Stimulated activated CD8-positive, alpha-beta memory T cell treated with anti-CD3 and anti-CD28 coated beads, Interleukin-15, amount 100 ng/mL, for 1 hour (primary cell): ENCODE data around the gene PKN2.

Source experiments
- DNase-seq: peaks from one replicate; pipeline ENCODE4 v3.0.0-alpha.2; 2020; ENCODE audit warnings: low read depth

The PKN2 gene

DNA sequence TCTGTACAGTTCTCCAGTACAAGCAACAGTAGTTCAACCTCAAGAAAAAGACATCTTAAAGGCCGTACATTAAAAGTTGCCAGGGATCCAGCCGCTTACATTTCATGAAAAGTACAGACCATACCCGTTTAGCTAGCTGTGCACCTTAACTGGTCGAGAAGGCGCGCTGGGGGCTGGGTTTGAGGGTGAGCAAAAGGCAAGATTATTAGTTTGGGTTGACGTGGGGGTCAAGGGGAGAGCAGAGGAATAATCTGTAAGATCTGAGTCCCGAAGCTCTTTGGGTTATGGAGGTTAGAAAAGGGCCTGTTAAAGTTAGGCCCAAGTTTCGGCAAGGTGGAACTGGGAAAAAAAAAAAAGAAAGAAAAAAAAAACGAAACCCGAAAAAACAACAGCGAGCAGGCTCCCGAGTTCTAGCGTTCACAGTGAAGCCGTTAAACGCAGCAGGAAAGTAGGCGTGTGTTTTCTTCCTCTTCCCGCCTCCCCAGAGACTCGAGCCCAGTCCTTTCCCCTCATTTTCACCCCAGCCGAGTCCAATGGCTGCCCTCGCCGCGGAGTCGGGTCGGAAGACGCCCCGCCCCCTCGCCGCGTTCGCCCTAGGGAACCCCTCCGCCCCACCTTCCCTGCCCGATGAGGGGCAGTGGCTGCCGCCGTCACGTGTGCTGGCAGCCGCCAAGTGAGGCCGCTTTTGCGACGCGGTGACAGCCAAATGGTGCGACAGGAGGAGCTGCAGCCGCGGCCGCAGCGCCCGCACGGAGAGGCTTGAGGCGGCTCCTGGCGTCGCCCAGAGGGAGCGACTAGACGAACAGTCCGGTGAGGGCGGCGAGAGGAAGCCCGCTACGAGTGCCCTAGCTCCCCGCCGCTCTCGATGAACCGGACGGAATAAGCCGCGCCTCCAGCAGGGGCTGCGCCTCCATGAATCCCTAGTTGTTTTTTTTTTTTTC is at the start of gene PKN2:
PKN2 (plus strand) TSS at position 733 of the 941 bp plus-strand sequence. CDS start 308 bp downstream, outside the sequence.
- DNase-seq = peak; percentile 91

DNA sequence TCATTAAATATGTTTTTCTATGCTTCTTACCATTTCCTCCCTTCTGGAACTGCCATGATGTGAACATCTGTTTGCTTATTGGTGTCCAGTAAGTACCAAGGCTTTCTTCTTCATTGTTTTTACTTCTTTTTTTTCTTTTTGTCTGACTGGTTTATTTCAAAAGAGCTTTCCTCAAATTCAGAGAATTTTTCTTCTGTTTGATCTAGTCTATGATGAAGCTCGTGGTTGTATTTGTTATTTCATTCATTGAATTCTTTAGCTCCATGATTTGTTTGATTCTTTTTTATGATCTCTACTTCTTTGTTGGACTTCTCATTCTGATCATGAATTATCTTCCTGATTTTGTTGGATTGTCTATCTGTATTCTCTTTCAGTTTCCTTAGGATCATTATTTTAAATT is 49.5 kb upstream of the PKN2 start:
- no peak for DNase-seq

DNA sequence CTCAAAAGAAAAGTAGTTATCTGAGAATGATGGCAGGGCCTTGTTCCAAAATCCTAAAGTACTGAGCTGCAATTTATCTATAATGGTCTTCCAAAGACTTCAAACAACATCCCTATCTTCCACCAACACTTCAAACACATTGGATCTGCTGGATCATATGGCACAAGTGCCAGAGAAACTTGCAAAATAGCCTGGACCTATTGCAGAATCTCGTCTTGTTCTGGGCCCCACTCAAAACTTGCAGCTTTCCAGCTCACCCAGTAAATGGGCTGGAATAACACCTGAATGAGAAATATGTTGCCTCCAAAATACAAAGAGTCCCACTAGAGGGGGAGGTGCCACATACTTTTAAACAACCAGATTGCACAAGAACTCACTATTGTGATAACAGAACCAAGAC is 44.0 kb upstream of the PKN2 start:
- no peak for DNase-seq

DNA sequence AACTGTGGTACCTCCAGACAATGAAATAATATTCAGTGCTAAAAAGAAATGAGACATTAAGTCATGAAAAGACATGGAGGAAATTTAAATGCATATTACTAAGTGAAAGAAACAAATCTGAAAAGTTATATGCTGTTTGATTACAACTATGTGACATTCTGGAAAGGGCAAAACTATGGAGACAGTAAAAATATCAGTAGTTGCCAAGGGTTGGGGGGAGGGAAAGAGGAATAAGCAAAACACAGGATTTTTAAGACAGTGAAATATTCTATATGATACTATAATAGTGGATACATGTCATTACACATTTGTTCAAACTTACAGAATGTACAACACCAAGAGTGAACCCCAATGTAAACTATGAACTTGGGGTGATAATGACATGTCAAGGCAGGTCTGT is 38.2 kb upstream of the PKN2 start:
- DNase-seq = no peak

DNA sequence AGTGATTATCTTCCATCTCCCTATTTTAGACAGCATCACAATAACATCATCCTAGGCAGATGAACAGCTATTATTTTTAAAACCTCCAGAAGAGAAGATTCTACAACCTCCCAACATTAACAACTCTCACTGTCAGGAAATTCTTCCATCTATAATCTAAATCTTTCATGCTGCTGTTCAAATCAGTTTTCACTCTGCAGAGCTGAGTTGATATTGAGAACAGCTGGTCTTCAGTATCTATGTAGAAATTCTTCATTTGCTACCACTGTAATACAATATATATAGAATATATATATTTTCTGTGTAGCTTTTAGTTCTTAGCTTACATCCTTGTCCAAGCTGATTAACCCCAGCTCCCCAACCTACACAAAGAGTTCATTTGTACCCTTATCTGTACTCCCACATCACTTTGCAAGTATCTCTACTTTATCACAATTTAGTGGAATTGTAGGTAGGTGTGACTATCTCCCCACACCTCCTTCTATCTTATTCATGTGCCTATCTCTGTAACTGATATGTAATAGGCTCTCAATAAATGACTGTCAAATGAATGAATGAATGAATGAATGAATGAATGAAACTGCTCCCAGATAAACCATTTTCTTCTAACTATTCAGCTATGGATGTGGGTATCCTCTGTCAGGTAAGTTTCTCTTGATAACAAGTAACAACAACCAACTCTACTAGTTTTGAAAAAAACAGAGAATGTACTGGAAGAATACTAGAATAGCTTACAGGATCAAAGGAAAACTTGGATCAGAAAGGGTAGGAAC is 37.4 kb upstream of the PKN2 start:
- no peak for DNase-seq

DNA sequence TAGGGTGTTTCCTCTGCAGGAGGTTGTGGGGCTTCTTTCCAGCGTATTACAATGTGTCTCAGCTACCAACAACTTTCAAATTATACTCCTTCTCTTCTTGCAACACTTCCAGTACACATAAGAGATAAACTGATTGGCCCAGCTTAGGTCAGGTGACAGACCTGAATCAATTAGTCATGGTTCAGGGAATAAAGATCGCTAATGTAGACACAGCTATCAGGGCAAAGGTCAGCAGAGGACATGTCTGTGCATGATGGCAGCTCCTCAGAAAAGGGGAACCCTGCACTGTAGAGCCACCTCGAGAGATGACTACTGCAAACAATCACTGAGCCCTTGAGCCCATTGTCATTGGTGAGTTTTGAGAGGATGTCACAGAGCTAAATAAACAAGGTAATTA is 36.8 kb upstream of the PKN2 start:
- no peak for DNase-seq

DNA sequence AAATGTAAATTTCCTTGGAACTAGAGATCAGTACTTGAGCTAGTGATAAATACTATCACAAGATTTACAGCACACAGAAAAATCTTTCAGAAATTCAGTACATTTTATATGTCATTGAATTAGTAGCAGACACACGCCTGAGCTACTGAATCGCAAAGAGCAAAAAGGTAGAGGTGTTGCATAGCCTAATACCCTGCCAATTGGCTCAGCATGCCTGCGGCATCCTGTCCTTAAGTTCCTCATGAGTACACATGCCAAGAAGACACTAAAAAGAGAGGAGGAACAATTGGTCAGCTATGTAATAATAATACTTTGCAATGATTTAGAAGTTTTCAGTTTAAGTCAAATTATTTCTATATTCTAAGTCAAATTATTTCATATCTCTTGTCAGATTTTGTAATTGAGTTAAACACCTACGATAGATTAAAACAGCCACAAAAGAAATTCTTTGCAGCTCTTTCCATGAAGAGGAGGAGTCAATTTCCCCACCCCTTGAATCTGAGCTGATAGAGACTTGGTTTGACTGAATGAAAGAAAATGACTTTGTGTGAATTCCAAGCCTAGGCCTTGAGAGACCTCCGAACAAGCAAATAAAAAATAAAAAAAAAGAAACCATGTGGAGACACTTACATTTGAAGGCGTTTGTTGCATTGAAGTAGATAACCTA is 36.2 kb upstream of the PKN2 start:
- DNase-seq = no peak

DNA sequence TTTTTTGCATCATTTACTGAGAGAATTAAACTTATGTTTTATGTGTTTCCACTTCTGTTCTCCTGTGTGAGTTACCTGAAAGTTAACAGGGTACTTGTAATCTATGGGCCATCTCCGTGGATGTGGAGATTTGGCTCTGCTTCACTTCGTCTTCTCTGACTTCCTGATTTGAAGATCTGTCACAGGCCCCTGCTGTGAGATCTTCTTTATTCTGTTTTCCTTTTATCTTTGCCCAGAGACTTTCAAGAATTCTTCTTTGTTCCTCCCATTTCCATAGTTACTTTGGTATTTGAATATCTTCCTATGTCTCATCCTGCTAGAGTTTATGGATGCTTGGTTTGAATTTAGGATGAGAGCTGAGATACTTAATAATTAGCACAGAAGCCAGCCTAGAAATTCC is 35.4 kb upstream of the PKN2 start:
- DNase-seq = no peak

DNA sequence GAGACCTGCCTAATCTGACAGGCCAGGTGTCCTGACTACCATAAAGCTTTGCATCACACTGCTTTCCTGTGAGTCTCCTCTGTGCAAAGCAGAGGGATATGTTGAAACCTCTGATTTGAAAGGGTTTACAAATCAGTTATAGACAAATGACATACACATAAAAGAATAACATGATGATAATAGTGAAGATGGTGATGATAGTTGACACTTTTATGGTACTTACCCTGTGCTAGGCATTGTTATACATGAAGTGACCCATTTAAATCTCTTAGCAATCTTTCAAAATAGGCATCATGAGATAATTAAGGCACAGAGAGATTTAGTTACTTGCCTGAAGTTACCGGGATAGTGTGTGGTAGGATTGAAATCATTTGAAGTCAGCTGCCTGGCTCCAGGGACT is 34.1 kb upstream of the PKN2 start:
- no peak for DNase-seq

DNA sequence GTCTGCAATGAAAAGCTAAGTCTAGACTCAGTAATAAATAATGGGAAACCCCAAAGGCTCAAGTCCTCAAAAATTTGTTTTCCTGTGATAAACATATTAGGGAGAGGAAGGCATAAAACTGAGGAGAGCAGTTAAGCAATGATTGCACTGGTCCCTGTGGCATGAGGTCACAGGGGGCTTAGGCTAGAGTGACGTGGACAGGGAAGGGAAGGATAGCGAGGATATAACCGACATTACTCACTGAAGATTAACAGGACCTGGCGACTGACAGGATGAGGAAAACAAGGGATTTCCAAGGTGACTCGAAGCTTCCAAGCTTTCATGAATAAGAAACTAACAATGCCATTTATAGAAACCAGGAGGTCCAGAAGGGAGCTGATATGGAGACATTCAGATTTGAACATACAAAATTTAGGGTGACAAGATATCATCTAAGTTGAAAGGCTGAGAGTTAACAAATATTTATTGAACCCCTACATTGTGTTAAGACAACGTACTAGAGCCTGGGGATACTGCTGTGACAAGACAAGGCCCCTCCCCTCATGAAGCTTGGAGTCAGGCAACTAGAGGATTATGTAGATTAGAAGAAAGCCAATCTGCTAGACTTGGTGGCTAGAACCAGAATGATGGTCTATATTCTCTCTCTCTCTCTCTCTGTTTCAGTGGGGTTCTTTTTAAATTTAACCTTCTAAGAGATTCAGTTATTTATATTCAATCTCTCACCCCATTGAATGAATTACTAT is 33.2 kb upstream of the PKN2 start:
- DNase-seq = no peak

DNA sequence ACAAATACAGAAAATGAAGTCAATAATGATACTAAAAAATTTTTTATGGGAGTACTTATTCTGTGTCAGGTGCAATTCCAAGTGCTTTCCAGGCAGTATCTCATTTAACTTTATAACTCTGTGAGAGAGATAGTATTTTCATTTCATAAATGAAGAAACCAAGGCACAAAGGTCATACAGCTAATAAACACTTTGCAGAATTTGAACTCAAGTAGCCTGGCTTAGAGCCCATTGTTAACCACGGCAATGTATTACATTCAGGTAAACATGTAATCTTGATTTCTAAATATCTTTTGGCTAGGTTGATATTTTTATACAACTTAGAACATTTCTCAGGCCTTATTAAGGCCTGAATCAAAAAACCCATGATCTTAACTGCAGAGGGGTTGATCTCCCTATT is 28.9 kb upstream of the PKN2 start:
- no peak for DNase-seq

DNA sequence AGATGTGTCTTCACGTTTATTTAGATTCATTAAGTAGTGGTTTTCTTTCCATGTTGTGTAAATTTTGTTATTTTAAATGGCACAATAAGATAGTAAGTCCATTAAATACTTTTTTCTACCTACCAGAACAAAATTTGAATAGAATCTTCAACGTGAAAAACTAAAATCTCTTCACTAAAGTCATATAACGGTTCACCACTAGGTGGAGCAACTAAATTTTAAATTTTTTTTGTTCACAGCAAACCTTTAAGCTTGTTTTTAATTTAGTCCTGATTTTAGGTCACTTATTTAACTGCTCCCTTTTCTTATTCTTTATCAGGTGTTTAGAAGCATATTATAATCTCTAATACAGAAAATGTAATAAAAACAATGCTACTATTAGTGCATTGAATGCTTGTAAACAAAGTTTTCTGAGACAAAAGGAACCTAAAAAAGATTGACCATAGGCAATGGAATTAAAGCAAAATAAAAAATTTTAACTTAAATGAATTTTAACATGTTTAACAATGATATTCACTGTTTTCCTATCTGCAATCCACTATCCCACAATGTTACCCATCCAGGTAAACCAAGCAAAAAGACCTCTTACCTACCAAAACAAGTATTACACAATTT is 28.3 kb upstream of the PKN2 start:
- DNase-seq = no peak

DNA sequence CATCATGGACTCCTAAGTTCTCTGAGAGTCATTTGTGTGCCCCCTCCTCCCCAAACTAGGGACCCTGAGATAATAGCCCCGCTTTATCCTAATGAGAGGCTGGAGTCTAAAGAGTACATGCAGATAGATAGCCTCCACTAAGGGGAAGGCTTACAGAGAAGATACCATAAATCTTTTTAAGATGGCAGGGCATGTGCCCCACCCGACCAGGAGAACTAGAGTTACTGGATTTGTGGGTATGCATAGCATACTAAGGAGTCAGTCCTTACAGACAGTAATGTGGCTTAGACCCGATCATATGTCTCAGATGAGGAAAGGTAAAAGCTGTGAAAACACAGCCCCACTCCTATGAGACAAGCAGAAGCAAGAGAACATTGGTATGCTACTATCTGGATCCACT is 25.7 kb upstream of the PKN2 start:
- no peak for DNase-seq

DNA sequence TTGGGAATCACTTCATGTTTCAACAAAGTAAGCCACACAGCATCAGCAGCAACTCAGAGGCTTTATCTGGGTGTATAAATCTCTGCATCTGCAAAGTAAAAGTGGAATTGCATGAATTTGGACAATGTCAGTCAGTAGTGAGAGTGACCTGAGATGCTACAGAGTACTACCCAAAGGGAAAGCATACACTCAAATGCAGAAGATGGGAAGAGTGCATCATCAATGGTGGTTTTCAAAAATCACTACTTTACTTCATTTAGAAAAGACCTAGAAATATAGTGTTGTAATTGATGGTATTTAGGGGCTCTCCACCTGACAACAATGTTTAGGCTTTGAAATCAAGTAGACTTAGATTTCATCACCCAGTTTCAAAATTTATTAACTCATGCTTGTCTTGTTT is 24.5 kb upstream of the PKN2 start:
- no peak for DNase-seq

DNA sequence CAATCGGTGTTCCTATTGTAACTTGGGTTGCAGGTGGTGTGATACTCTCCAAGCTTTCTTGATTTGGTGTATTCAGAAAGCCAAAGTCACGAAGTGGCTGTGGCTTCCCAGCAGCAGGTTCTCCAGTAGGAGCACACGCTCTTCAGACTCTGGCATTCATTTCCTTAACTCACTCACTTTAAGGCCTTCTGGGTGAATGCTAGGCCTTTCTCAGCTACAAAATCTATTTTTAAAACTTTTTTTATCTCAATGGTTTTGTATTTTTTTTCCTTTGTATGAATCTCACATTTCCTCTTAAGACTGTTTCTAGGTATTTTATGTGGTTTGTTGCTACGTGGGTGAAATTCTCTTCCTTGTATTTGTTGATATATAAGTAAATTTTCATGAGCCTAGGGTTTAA is 22.9 kb upstream of the PKN2 start:
- DNase-seq = no peak

DNA sequence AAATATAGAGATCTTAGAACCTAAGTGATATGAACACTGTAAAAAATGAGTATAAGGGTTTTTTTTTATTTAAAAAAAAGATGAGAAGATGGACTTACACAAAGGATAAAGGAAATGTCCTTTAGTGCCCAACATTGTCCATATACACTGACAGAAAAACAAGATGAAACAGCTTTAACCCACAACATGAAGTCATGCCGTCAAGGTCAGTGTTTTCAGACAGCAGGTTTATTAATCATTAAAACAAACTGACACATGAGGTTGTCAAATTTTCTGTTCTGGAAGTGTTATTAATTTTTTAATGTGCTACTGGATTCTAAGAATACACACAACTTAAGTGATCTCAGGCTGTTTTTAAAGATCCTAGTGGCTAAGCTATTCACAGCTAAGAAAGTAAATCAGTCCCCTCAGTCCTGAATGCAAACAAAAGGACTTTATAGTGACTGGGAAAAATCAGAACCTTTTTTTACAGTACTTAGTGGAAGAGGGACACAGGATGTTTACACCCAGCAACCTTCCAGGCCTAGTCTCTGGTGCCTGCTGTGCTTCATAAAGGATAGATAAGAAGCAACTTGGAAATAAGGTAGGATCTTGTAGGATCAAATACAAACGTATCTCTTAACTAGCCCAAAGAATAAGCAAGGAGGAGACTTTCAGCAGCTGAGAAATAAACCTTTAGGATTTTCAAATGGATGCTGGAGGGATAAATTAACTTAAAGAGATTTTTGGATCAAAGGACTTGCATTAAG is 21.9 kb upstream of the PKN2 start:
- DNase-seq = no peak

DNA sequence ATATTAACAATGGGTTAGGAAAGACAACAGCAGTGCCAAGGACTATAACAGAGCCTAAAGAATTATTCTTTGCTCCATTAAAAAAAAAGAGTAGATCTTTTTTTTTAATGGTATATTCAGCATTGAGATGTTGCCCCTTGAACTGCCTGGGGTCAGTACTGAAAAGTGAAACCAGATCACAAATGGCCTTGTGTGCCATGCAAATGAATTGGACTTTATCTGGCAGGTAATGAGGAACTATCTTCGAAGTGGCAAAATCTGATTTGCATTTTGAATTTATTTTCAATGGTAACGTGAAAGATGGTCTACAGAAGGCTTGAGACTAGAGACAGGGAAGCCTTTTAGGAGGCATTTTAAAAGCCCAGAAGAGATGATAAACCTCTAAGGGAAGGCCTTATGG is 21.4 kb upstream of the PKN2 start:
- DNase-seq = no peak

DNA sequence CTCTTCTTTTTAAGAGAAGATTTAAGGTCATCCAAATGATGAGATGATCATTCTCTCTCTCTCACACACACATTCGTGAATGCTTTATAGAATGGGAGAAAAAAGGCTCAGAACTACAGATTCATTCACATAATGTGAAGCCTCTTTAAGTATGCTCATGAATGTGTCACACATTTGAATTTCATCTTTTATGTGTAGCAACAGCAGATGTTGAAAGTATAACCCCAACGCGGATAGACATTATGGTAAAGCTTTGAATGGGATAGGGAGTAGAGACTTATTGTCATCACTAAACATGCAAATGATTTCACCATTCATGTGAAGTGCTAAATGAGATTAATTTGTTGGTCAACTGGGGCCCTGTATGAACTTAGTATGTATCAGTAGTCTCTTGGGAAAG is 15.7 kb upstream of the PKN2 start:
- DNase-seq = no peak

DNA sequence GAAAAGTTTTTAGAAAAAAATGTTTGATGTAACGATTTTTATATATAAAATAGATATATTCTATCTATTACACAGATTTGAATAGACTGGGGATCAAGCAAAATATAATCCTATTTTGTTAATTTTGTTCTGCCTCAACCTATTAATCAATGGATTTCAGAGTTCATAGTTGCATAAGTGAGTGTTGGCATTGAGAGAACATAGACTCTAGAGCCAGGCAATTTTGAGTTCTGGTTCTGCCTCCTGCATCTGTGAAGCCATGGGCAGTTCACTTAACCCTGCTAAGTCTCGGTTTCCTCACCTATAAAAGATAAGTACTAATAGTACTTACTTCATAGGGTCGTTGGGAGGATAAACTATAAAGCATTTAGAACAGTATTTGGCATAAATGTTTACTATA is 13.6 kb upstream of the PKN2 start:
- DNase-seq = no peak

DNA sequence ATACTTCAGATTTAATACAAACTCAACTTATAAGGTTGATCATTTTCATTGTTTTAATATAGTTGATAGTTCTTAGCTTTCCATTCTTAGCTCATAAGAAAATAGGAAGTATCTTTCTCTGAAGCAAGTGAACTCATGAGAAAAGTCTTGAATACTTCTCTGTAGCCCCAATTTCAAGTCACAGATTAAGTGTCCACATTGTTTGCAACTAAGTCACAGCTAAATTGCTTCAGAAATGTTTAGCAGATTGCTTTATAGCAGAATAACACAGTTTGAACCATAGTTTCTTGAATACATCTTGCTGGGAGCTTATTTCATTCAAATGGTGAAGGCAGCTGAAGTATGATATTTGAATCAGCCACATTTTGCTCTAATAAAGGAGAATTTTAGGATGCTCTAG is 10.6 kb upstream of the PKN2 start:
- DNase-seq = no peak

DNA sequence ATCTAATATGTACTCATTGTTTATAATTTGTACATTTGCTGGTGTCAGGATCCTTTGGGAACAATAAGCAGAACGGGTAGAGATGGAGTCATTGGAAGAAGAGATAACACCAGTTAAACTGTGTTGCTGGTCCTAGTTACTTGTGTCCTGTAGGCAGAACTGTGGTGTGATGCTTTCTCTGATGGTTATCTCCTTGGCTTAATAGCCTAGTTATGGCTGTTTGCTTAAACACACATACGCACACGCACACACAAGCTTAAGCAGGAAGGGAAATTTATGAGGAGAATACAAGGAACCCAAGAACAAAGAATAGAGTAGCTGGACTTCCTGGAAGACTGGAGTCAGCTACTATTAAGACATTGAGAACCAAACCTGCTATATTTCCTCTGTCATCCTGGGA is 5.7 kb upstream of the PKN2 start:
- no peak for DNase-seq
